ENCODE measurements around the gene CTSO. TPM values are rescaled to one million over a fixed set of nuclear protein-coding genes. Genes with fewer than 3 reads are reported as not detected.

The CTSO gene
- total and polyA plus RNA-seq, 4 donors, result 7.6 to 36.5 (median 27.5) TPM

DNA sequence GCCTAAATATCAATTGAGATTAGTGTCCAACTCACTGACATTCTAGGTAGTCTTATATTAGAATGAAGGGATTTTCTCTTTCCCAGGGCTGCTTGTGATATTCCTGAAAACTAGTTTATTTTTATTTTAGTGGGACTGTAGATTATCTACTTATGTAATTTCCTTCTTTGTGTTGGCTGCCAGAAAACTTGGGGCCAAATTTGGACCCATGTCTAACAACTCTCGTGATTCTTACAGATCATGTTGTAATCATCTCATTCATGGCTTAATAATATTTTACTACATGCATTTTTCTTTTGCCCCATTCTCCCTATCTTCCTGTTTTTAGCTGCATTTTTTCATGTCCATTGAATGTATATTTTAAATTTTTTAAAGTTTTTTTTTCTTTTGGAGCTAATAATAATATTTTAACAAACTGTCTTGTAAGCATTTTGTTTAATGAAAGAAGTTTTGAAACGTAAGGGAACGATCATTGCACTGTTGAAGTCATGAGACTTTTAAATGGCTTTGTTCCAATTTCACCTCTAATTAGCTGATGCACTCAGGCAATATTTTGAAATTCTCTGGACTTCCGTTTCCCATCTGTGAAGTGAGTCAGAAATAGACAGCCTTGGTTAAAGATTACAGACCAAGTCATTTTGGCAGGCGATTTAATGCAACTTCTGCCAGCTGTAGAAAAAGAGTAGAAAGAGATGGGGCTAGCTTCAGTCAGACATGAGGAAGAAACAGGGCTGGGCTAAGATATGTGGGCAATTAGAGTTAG is 64.5 kb downstream of the CTSO start:
- intact Hi-C loops (cut with DNase I), result no loop called here
- ATAC-seq (ENCODE audit: low FRiP score), result peak; percentile 38
- 4 to 5% methylated on average over 5 of the region's 5 CpGs for WGBS, 2 donors

GRCh38 chr4:155887847-155888570 is 65.7 kb downstream of the CTSO start:
- no peak overlapping the region for H3K27ac ChIP-seq (ENCODE audit: low read depth in 1 of 2, low read length in 2 of 2)
- no peaks in the 10 kb centered on the region for H3K27me3 ChIP-seq (ENCODE audit: control insufficient read depth in 1 of 2, insufficient read depth in 2 of 2, low read length in 1 of 2)
- no peaks in the 10 kb centered on the region for H3K36me3 ChIP-seq (ENCODE audit: control insufficient read depth in 1 of 2, insufficient read depth in 2 of 2, low read length in 1 of 2)
- WGBS, 2 donors, result 64% methylated on average over 6 of the region's 6 CpGs
- intact Hi-C loops (cut with DNase I), result no loop called here
- no peaks in the 10 kb centered on the region for H3K9me3 ChIP-seq (ENCODE audit: control insufficient read depth, low read length)
- ATAC-seq (ENCODE audit: low FRiP score) (no peak), DNase-seq (no peak)
- H3K4me1 ChIP-seq (ENCODE audit: control insufficient read depth in 1 of 2, insufficient read depth in 2 of 2, low read length in 2 of 2), result no peaks in the 10 kb centered on the region
- no peak overlapping the region for H3K4me3 ChIP-seq (ENCODE audit: low read length in 2 of 2)

More for the DNA sequence above, 64.5 kb downstream of the CTSO start:
- Histone ChIP-seq H3K27ac (ENCODE audit: low read depth in 1 of 2, low read length in 2 of 2) (no peak overlapping the region), H3K27me3 (ENCODE audit: control insufficient read depth in 1 of 2, insufficient read depth in 2 of 2, low read length in 1 of 2) (no peaks in the 10 kb centered on the region), H3K4me3 (ENCODE audit: low read length in 2 of 2) (no peak overlapping the region), H3K4me1 (ENCODE audit: control insufficient read depth in 1 of 2, insufficient read depth in 2 of 2, low read length in 2 of 2) (no peaks in the 10 kb centered on the region), H3K9me3 (ENCODE audit: control insufficient read depth, low read length) (no peaks in the 10 kb centered on the region), H3K36me3 (ENCODE audit: control insufficient read depth in 1 of 2, insufficient read depth in 2 of 2, low read length in 1 of 2) (no peaks in the 10 kb centered on the region)
- no peak for DNase-seq

DNA sequence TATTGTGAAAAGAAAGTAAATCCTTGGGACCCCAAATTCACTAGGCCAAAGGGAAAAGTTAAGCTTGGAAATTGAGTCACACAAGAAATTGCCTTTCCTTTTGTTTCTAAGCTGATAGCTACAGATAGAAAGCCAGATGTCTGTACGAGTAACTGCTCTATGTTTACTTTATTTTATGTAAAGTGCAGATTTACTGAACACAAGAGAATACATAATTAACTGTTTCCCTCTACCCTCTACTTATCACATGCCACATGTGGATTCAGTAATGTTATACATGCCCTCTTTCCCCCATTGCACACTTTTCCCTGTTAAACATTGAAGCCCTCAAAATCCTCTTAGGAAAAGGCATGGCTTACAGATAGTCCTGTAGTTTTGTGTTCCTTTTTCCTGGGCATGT is 66.6 kb downstream of the CTSO start:
- ATAC-seq (ENCODE audit: low FRiP score), result no peak
- Histone ChIP-seq H3K27ac (ENCODE audit: low read depth in 1 of 2, low read length in 2 of 2) (no peak overlapping the region), H3K4me3 (ENCODE audit: low read length in 2 of 2) (no peak overlapping the region), H3K9me3 (ENCODE audit: control insufficient read depth, low read length) (no peaks in the 10 kb centered on the region), H3K36me3 (ENCODE audit: control insufficient read depth in 1 of 2, insufficient read depth in 2 of 2, low read length in 1 of 2) (no peaks in the 10 kb centered on the region), H3K27me3 (ENCODE audit: control insufficient read depth in 1 of 2, insufficient read depth in 2 of 2, low read length in 1 of 2) (no peaks in the 10 kb centered on the region), H3K4me1 (ENCODE audit: control insufficient read depth in 1 of 2, insufficient read depth in 2 of 2, low read length in 2 of 2) (no peaks in the 10 kb centered on the region)
- intact Hi-C loops (cut with DNase I), result no loop called here
- no peak for DNase-seq
- 84 to 92% methylated on average over 1 of the region's 1 CpG for WGBS, 2 donors

DNA sequence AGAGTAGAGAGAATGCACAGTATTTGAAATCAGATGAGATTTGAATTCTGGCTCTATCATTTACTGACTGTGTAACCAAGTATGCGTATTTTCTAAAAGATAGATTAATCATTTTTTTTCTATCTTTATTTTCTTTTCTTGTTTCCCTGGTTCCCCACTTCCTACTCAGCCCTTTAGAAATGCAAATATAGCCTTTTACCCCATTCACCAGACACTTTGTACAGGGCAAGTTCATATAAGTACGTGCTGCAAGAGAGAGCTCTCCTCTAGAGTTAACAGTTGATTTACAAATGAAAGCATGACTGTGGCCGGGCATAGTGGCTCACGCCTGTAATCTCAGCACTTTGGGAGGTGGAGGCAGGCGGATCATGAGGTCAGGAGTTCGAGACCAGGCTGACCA is 68.0 kb downstream of the CTSO start:
- 57 to 61% methylated on average over 6 of the region's 6 CpGs for WGBS, 2 donors
- no peak for ATAC-seq (ENCODE audit: low FRiP score)
- Histone ChIP-seq H3K9me3 (ENCODE audit: control insufficient read depth, low read length) (no peaks in the 10 kb centered on the region), H3K27me3 (ENCODE audit: control insufficient read depth in 1 of 2, insufficient read depth in 2 of 2, low read length in 1 of 2) (no peaks in the 10 kb centered on the region), H3K36me3 (ENCODE audit: control insufficient read depth in 1 of 2, insufficient read depth in 2 of 2, low read length in 1 of 2) (no peaks in the 10 kb centered on the region), H3K27ac (ENCODE audit: low read depth in 1 of 2, low read length in 2 of 2) (no peak overlapping the region), H3K4me3 (ENCODE audit: low read length in 2 of 2) (no peak overlapping the region), H3K4me1 (ENCODE audit: control insufficient read depth in 1 of 2, insufficient read depth in 2 of 2, low read length in 2 of 2) (no peaks in the 10 kb centered on the region)
- no peak for DNase-seq
- intact Hi-C loops (cut with DNase I), result no loop called here

DNA sequence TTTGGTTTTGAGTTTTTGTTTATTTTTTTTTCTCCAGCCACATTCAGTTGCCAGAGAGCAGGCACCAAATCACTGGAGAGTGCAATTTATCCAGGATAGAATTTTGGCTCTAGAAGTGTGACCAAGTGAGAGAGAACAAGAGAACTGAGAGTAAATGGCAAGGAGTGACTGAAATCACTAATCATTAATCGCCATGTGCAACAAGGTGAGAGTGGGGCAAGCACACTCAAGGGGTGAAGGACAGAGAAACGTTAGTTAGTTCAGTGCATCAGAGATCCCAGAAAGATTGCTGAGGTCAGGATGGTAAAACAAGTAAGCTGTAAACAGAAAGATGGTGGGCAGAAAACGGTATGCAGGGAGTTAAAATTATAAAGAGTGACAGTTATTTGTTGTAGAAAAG is 69.8 kb downstream of the CTSO start:
- no peak for ATAC-seq (ENCODE audit: low FRiP score)
- 89 to 90% methylated on average over 3 of the region's 3 CpGs for WGBS, 2 donors

DNA sequence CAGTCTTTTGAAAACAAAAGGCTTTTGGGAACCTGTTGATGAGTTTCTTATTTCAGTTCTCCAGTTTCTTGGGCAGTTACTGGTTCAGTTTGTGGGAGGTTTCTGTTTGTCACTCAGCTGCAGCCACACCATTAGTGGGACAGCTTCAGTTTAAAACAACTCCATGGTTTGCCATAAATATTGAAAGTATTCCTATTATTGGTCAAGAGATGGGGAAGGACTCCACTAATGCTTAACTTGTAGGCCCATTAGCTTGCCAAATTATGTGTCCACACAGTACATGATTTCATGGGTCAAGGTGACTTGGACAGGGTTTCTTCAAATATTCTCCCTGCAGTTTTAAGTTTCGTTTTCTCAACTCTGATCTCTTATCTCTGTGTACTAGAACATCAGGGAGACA is 72.1 kb downstream of the CTSO start:
- intact Hi-C loops (cut with DNase I), result no loop called here
- Histone ChIP-seq H3K9me3 (ENCODE audit: control insufficient read depth, low read length) (no peaks in the 10 kb centered on the region), H3K27ac (ENCODE audit: low read depth in 1 of 2, low read length in 2 of 2) (no peak overlapping the region), H3K27me3 (ENCODE audit: control insufficient read depth in 1 of 2, insufficient read depth in 2 of 2, low read length in 1 of 2) (no peaks in the 10 kb centered on the region), H3K4me3 (ENCODE audit: low read length in 2 of 2) (no peak overlapping the region), H3K4me1 (ENCODE audit: control insufficient read depth in 1 of 2, insufficient read depth in 2 of 2, low read length in 2 of 2) (no peaks in the 10 kb centered on the region), H3K36me3 (ENCODE audit: control insufficient read depth in 1 of 2, insufficient read depth in 2 of 2, low read length in 1 of 2) (no peaks in the 10 kb centered on the region)
- DNase-seq (no peak), ATAC-seq (ENCODE audit: low FRiP score) (no peak)
- 81 to 90% methylated on average over 1 of the region's 1 CpG for WGBS, 2 donors

More for the DNA sequence above, 69.8 kb downstream of the CTSO start:
- Histone ChIP-seq H3K4me1 (ENCODE audit: control insufficient read depth in 1 of 2, insufficient read depth in 2 of 2, low read length in 2 of 2) (no peaks in the 10 kb centered on the region), H3K27ac (ENCODE audit: low read depth in 1 of 2, low read length in 2 of 2) (no peak overlapping the region), H3K9me3 (ENCODE audit: control insufficient read depth, low read length) (no peaks in the 10 kb centered on the region), H3K27me3 (ENCODE audit: control insufficient read depth in 1 of 2, insufficient read depth in 2 of 2, low read length in 1 of 2) (no peaks in the 10 kb centered on the region), H3K4me3 (ENCODE audit: low read length in 2 of 2) (no peak overlapping the region), H3K36me3 (ENCODE audit: control insufficient read depth in 1 of 2, insufficient read depth in 2 of 2, low read length in 1 of 2) (no peaks in the 10 kb centered on the region)
- intact Hi-C loops (cut with DNase I), result no loop called here
- no peak for DNase-seq

GRCh38 chr4:155879767-155880166 is 73.9 kb downstream of the CTSO start:
- H3K27me3 ChIP-seq (ENCODE audit: control insufficient read depth in 1 of 2, insufficient read depth in 2 of 2, low read length in 1 of 2), result no peaks in the 10 kb centered on the region
- DNase-seq (no peak), ATAC-seq (ENCODE audit: low FRiP score) (no peak)
- no peaks in the 10 kb centered on the region for H3K9me3 ChIP-seq (ENCODE audit: control insufficient read depth, low read length)
- intact Hi-C loops (cut with DNase I), result no loop called here
- no peaks in the 10 kb centered on the region for H3K36me3 ChIP-seq (ENCODE audit: control insufficient read depth in 1 of 2, insufficient read depth in 2 of 2, low read length in 1 of 2)
- no peak overlapping the region for H3K4me3 ChIP-seq (ENCODE audit: low read length in 2 of 2)
- H3K27ac ChIP-seq (ENCODE audit: low read depth in 1 of 2, low read length in 2 of 2), result no peak overlapping the region
- no peaks in the 10 kb centered on the region for H3K4me1 ChIP-seq (ENCODE audit: control insufficient read depth in 1 of 2, insufficient read depth in 2 of 2, low read length in 2 of 2)

- Histone ChIP-seq H3K9me3 (ENCODE audit: control insufficient read depth, low read length) (no peaks in the 10 kb centered on the region), H3K36me3 (ENCODE audit: control insufficient read depth in 1 of 2, insufficient read depth in 2 of 2, low read length in 1 of 2) (no peaks in the 10 kb centered on the region), H3K27me3 (ENCODE audit: control insufficient read depth in 1 of 2, insufficient read depth in 2 of 2, low read length in 1 of 2) (no peaks in the 10 kb centered on the region), H3K4me1 (ENCODE audit: control insufficient read depth in 1 of 2, insufficient read depth in 2 of 2, low read length in 2 of 2) (no peaks in the 10 kb centered on the region), H3K27ac (ENCODE audit: low read depth in 1 of 2, low read length in 2 of 2) (no peak overlapping the region), H3K4me3 (ENCODE audit: low read length in 2 of 2) (no peak overlapping the region)
- ATAC-seq (ENCODE audit: low FRiP score) (no peak), DNase-seq (no peak)
- WGBS, 2 donors, result 36 to 38% methylated on average over 2 of the region's 2 CpGs
- intact Hi-C loops (cut with DNase I), result no loop called here
These were observed 75.1 kb downstream of the CTSO start for GRCh38 chr4:155878611-155879010.

DNA sequence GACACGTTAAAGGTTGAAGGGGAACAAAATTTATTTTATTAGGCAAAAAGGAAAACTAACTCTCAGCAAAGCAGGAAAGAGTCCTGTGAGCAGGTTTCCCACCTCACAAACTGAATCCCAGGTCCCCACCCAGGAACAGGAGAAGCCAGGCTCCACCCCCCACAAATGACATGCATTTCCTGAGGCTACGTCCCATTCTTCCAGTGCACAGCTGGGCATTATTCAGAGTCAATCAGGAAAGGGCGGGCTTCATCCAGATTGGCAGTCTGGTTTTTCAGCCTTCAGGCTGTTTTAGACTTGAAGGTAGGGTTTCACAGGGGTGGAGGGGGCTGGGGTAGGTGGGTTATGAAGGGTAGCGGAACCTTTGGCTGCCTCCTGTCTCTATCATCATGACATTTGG is 75.7 kb downstream of the CTSO start:
- intact Hi-C loops (cut with DNase I), result no loop called here
- H3K4me3 ChIP-seq (ENCODE audit: low read length in 2 of 2), result no peak overlapping the region
- DNase-seq (no peak), ATAC-seq (ENCODE audit: low FRiP score) (no peak)
- no peaks in the 10 kb centered on the region for H3K36me3 ChIP-seq (ENCODE audit: control insufficient read depth in 1 of 2, insufficient read depth in 2 of 2, low read length in 1 of 2)
- no peaks in the 10 kb centered on the region for H3K4me1 ChIP-seq (ENCODE audit: control insufficient read depth in 1 of 2, insufficient read depth in 2 of 2, low read length in 2 of 2)
- WGBS, 2 donors, result 88 to 90% methylated on average over 4 of the region's 4 CpGs
- H3K27me3 ChIP-seq (ENCODE audit: control insufficient read depth in 1 of 2, insufficient read depth in 2 of 2, low read length in 1 of 2), result no peaks in the 10 kb centered on the region
- H3K27ac ChIP-seq (ENCODE audit: low read depth in 1 of 2, low read length in 2 of 2), result no peak overlapping the region
- H3K9me3 ChIP-seq (ENCODE audit: control insufficient read depth, low read length), result no peaks in the 10 kb centered on the region
